SKM-1 treated with dmso at 0.1 percent for 144 hours (cell line): ENCODE measurements around the gene TRAP1.
A peak's percentile ranks its signal among the peaks of the same experiment; 100 is the strongest.

Experiments
- DNase-seq: peaks from one replicate; lab custom pipeline; 2025; ENCODE audit not compliant: unreplicated experiment; lab: John Stamatoyannopoulos, UW

TRAP1 gene

DNA sequence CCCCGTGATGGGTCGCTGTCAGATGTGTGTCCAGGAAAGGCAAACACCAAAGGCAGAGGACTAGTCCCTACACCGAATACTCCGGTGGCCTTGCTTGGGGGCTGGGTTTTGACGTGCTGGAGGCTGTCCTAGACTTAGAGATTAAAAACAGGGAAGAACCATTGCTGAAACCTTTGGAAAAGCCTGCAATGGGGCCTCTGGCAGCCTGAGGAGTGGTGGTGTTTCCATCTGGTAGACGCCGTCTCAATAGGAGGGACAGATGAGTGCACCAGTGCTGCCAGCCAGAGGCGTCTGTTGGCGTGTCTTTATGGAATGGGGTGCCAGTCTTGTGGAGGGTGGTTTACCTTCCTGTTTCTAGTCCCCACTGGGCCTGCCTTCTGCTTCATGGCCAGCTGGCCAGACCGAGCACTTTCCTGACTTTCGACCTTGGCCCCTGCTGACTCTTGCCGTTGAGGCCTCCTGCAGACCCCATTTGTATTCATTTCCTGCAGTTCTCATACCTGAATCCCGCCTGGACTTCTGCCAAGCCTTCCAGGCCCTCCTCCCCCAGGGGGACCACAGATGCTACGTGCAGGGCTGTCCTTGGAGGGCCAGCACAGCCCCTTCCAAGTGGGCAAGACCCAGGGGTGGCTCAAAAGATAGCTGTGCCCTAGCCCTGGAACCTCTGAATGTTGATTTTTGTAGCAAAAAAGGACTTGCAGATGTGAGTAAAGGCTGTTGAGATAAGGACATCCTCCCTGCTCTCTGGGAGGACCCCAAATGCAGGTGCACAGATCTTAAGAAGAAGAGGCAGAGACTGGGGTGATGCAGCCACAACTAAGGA, 64.7 kb downstream of the TRAP1 start:
- no peak for DNase-seq

DNA sequence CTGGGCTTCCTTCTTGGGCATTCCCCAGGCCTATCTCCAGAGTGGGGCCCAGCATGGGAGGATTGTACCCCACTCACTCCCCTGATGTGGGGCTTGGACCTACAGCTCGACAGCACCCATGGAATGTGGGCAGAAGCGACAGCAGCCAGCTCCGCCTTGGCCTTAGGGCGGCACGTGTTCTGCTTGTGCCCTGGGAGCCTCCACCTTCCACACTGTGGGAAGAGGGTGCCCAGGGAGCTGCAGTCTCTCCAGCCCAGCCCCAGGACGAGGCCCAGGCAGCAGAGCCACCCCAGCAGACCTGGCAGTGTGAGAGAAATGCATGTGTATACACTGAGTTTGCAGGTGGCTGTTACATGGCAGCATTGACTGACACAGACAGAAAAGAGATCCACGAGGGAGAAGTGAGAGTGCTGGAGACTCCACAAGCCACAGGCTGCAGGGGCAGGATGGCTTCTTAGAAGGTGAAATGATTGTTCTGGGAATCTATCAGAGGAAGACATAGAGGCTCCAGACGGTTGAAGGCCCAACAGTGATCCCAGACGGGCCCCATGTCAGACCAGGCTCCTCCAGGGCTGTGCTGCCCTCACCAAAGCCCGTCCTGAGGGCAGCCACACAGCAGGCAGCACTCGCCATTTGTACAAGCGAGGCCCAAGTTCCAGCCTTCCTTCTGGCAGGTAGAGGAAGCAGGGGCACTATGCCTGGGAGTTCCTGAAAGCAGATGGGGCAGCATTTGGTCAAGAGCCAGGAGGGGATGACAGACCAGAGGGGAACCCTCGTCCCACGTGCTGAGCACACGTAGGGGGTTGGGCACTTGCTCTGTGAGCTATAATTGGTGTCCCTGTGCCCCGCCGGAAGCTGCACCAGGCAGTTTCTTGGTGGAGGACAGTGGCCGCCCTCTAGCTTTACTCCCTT, 65.6 kb downstream of the TRAP1 start:
- DNase-seq: no peak

DNA sequence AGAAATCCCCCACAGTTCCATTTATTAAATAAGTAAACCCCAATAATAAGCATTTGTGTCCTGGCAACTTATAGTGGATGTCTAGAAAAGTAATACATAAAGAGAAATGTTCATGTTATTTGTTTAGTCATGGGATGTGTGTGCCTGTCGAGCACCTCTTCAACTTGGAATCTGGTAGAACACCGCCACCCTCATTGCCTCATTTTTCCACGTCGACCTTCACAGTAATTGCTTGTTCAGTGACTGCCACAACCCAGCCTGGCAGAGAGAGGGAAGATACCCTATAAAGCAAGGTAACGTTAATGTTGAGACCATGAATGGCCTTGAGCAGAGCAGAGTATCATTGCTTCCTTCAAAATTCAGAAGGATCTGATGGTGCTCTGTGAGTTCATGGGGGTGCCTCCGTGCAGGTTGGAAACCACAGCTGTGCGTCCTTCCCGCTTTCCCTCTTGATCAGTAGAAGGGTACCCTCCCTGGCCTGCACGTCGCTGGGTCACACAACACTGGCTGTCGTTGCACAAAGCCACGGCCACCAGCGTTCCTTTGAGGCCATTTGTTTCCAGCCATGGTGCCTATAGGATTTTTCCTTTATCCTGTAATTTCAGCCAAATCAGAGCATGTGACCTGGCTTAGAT, 66.6 kb downstream of the TRAP1 start:
- DNase-seq: no peak

GRCh38 chr16:3646348-3646920, 70.9 kb downstream of the TRAP1 start:
- no peak for DNase-seq

GRCh38 chr16:3645504-3646347, 71.6 kb downstream of the TRAP1 start:
- DNase-seq: no peak

DNA sequence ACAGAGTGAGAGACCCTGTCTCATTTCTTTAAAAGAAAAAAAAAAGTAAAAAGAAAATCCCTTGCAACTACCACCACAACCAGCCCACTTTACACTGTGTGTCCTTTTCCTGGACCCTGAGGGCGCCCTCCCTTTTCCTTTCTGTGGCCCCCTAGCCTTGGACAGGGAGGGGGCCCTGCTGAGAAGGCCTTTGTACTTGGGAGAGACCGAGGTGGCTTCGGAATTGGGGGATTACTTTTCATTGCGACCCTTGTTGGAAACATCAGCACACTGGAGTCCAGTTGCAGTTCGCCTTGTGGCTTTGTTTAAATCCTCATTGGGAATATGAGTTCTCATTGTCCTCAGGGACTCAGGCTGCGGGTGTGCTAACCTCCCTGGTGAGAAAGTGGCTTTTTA, 72.2 kb downstream of the TRAP1 start:
- DNase-seq: no peak

DNA sequence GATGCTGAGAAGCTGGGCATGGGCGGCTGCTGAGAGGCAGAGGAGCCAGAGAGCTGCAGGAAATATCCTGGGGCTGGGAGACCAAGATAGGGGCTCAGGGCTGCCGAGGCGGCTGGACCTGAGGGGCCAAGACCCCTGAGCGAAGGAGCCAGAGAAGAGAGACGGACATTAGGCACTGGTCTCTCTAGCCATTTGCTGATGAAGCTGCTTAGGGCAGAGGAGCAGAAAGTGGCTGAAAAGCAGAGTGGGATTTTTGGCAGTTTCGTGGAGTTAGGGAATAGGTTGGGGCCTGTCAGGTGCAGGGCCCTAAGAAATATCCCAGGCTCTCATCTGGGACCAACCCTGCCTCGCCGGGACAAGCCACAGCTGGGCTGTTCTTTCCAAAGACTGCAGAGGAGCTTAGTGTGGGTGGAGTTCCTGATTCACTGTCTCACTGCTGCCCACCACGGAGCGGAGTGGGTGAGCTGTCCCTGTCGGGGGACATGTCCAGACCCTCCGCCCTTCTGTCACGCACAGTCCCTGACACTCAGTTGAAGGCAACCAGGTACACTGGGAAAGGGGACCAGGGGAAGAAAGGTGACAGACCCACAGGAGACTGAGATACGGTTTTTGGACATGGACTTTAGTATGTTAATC, 74.1 kb downstream of the TRAP1 start:
- no peak for DNase-seq

DNA sequence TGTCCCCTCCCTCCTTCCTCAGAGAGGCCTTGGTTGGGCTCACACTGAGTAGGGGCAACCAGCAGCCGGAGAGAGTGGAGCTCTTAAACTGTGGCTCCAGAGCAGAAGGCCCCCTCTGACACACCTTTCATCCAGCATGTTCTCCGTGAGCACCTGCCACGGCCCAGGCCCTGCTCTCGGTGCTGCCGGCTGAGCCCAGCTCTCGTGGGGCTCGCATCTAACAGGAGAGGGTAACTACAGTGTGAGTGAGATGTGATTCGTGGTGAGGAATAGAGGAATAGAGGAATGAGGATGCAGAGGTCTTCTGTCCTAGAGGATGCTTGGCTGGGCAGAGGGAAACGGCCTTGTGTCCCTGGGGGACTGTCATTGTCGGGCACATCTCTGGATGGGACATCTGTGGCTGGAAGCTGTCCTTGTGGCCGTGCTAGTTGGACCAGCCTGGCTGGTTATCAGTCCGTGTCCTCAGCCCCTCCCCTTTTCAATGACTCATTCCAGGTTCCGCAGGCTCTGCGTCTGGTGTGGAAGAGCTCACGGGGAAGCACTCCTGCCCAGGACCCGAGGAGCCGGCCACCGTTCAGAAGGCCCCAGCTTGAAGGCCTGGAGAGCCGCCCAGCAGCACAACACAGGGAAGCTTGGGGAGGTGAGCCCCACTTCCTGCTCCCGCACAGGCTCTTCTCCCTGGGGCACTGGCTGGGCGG, 74.8 kb downstream of the TRAP1 start:
- DNase-seq: no peak

DNA sequence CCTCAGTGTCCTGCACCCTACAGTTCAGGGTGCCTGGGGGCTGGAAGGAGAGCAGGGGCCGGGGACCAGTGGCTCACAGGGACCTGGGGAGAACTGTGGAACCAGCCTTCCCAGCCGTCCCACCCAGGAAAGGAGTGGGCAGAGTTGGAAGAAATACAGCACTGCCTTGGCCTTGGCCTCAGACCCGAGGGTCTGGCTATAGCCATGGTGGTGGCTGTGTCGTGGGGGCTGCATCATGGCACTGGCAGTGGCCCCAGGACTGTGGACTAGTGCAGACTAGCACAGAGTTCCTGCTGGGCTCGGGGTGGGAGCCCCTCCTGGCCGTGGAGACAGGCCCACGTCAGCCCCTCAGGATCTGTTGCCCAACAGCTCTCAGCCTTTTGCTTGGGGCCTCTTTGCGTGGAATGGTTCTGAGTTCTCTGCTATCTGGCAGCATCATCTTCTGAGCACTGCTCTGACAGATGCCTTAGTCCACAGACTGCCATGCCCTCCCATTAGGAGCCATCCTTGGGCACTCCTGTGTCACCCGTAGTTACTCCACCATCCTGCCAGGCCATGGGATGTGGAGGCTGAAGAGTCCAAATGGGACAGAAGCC, 75.4 kb downstream of the TRAP1 start:
- no peak for DNase-seq

DNA sequence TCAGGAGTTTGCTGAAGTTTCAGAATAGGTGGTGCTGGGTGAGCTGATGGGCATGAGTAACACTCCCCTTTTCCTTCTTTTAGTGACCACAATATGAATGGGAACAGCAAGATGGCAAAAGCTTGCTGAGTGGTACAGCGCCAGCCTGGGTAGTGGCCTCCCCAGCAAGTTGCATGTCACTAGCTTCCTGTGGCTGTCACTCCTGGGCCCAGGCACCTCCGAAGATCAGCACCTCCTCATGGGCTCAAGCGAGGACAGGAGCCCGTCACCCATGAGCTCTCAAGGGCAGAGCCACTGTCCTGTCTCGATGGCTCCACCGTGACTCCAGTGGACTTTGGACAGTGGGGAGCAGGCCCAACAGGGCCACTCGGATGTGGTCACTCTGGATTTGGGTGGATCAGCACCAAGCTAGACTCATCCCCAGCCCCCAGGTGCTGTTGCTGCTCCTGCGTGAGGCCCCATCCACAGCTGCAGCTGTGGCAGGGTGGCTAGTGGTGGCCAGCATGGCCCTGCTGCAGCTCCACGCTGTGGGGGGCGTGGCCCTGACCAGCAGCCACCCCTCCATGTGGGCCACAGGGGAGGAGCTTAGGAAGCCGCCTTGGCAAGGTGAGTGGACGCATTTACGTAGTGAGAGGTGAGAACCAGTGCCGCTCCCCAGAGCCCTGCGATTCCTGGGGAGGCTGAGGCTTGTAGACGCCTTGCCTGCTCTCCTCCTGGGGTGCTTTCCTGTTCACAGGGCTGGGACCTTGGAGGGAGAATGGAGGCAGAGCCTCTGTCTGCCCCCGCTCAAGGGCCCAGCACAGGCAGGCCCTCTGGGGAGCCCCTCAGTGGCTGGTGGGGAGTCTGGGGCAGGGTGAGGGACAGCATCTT, 76.5 kb downstream of the TRAP1 start:
- no peak for DNase-seq

DNA sequence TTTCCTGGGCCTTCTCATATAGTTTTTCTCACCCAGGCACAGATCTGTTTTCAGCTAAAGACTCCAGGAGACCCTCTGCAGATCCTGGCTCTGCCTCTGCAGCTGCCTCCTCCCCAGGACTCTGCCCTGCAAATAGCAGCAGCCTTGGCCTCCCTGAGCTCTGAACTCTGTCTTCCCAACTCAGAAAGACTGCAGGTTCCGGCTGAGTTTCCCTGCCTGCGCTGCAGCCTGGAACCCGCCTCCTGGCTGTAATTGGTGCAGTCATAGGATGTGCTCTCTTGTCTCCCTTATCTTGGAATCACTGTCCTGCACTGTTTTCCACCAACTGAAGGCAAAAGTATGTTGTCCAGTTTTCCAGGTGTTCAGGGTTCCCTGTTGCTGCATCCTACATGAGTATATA, 77.1 kb downstream of the TRAP1 start:
- DNase-seq: no peak

- DNase-seq: no peak
Observed at GRCh38 chr16:3638916-3639644, 78.2 kb downstream of the TRAP1 start.

GRCh38 chr16:3637371-3637923, 79.9 kb downstream of the TRAP1 start:
- peak; percentile 89 for DNase-seq

- DNase-seq: peak; percentile 85
Observed at GRCh38 chr16:3625911-3626732, 91.2 kb downstream of the TRAP1 start.

DNA sequence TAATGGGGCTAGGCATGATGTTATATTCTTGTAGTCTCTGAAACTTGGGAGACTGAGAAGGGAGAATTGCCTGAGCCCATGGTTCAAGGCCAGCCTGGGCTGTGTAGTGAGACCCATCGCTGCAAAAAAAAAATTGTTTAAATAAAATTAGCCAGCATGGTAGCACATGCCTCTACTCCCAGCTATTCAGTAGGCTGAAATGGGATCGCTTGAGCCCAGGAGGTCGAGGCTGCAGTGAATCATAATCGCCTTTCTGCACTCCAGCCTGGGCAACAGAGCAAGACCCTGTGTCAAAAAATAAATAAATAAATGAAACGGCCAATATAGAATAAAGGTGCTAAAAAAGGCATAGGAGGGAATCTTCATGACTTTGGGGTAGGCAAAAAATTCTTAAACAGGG, 92.0 kb downstream of the TRAP1 start:
- DNase-seq: no peak

GRCh38 chr16:3623642-3624041, 93.7 kb downstream of the TRAP1 start:
- no peak for DNase-seq
